Measurements from ENCODE around the gene BFAR.
"Not testable (repeated sequence)": the region's sequence is repeated elsewhere in the genome, so short reads cannot be mapped to it uniquely, and the experiment has no call there.

GRCh38 chr16:14680396-14680795 lies 47.6 kb downstream of the BFAR start:
- not testable (repeated sequence) for TF ChIP-seq CTCF (conservative IDR thresholded peaks at IDR 0.05); ZFX (IDR thresholded peaks at IDR 0.05)
